ENCODE results near the gene PRMT3.

- TF ChIP-seq CTCF (IDR thresholded peaks at IDR 0.05) (no peak), POLR2A (IDR thresholded peaks at IDR 0.05) (no peak)
Observed at GRCh38 chr11:20373147-20373546, 14.4 kb upstream of the PRMT3 start.

Measured in esophagus squamous epithelium (tissue), 4 donors.